Measurements from ENCODE around the gene ABCC6.

Gene ABCC6

DNA sequence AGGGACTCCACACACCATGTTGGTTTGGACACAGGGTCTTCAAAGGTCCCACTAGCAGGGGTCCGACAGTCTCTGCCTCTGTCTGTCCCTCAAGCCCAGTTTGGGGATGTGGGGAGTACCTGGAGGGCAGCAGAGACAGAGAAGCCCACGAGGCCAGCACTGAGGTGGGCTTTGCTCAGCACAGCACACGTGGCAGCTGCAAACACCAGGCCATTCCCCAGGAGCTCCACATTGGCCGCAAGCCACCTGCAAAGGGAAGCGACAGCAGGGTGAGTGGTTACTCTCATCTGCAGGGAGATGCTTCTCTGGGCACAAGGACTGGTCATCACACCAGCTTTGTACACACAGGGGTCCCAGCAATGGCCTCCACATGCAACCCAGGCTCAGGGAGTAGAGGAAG is 62.0 kb downstream of the ABCC6 start:
- H3K9me3 ChIP-seq (ENCODE audit: severe bottlenecking) = peaks cover 6% of the 10 kb centered on the region
- TF ChIP-seq, protein P1, sequence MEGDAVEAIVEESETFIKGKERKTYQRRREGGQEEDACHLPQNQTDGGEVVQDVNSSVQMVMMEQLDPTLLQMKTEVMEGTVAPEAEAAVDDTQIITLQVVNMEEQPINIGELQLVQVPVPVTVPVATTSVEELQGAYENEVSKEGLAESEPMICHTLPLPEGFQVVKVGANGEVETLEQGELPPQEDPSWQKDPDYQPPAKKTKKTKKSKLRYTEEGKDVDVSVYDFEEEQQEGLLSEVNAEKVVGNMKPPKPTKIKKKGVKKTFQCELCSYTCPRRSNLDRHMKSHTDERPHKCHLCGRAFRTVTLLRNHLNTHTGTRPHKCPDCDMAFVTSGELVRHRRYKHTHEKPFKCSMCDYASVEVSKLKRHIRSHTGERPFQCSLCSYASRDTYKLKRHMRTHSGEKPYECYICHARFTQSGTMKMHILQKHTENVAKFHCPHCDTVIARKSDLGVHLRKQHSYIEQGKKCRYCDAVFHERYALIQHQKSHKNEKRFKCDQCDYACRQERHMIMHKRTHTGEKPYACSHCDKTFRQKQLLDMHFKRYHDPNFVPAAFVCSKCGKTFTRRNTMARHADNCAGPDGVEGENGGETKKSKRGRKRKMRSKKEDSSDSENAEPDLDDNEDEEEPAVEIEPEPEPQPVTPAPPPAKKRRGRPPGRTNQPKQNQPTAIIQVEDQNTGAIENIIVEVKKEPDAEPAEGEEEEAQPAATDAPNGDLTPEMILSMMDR (IDR thresholded peaks at IDR 0.05; ENCODE audit: poor library complexity, severe bottlenecking) = no peak
- ATAC-seq (ENCODE audit: low read depth) (no peak), DNase-seq (ENCODE audit: low spot score) (no peak)
- H3K36me3 ChIP-seq (ENCODE audit: low read depth) = no peaks in the 10 kb centered on the region
- no peak overlapping the region for H3K4me3 ChIP-seq (ENCODE audit: severe bottlenecking)
- H3K4me1 ChIP-seq (ENCODE audit: insufficient read depth, poor library complexity, severe bottlenecking) = no peaks in the 10 kb centered on the region
- H3K27me3 ChIP-seq (ENCODE audit: insufficient read depth, poor library complexity, severe bottlenecking) = no peaks in the 10 kb centered on the region
- H3K27ac ChIP-seq (ENCODE audit: poor library complexity, severe bottlenecking) = no peak overlapping the region

DNA sequence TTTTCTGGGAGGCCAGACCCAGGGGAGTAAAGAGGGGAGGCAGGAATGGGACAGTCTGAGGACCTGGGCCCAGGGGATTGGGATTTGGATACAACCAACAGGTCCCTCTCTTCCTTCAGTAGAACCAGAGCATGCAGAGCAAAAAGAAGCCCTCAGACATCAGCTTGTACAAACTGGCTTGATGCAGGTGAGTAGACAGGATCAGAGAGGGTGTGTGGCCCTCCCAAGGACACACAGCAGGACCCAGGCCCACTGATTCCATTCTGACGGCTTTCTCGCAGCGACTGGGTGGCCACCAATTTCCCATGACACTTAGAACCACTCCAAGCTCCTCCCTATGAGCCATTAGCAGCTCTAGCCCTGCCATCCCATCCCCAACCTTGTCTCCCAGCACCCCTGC is 63.6 kb downstream of the ABCC6 start:
- Histone ChIP-seq H3K4me3 (ENCODE audit: severe bottlenecking) (no peak overlapping the region), H3K9me3 (ENCODE audit: severe bottlenecking) (peaks cover 6% of the 10 kb centered on the region), H3K4me1 (ENCODE audit: insufficient read depth, poor library complexity, severe bottlenecking) (no peaks in the 10 kb centered on the region), H3K36me3 (ENCODE audit: low read depth) (no peaks in the 10 kb centered on the region), H3K27me3 (ENCODE audit: insufficient read depth, poor library complexity, severe bottlenecking) (no peaks in the 10 kb centered on the region), H3K27ac (ENCODE audit: poor library complexity, severe bottlenecking) (no peak overlapping the region)
- TF ChIP-seq, protein P1 (IDR thresholded peaks at IDR 0.05; ENCODE audit: poor library complexity, severe bottlenecking) = no peak
- DNase-seq (ENCODE audit: low spot score) = no peak
- no peak for ATAC-seq (ENCODE audit: low read depth)

DNA sequence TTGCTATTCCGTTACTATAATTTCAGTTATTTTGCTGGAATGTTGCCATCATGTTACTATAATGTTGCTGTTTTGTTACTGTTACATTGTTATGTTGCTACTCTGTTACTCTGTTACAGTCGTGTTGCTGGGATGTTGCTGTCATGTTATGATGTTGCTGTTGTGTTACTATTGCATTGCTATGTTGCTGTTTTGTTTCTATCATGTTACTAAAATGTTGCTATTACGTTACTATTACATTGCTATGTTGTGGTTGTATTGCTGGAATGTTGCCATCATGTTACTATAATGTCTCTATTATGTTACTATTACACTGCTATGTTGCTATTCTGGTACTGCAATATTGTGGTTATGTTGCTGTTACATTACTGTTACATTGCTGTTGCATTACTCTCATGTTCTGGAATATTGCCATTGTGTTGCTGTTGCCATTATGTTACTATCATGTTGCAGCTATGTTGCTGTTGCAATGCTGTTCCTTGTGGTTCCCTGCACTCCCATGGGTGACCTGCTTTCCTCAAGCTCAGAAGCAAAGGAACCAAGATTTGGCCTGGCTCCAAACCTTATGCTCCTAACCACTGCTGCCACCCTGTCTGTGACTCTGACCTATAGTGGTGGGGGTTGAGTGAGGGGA is 64.4 kb downstream of the ABCC6 start:
- no peak overlapping the region for H3K27ac ChIP-seq (ENCODE audit: poor library complexity, severe bottlenecking)
- H3K27me3 ChIP-seq (ENCODE audit: insufficient read depth, poor library complexity, severe bottlenecking) = no peaks in the 10 kb centered on the region
- H3K4me3 ChIP-seq (ENCODE audit: severe bottlenecking) = no peak overlapping the region
- no peak for ATAC-seq (ENCODE audit: low read depth)
- no peaks in the 10 kb centered on the region for H3K36me3 ChIP-seq (ENCODE audit: low read depth)
- no peak for DNase-seq (ENCODE audit: low spot score)
- no peaks in the 10 kb centered on the region for H3K4me1 ChIP-seq (ENCODE audit: insufficient read depth, poor library complexity, severe bottlenecking)
- peaks cover 6% of the 10 kb centered on the region for H3K9me3 ChIP-seq (ENCODE audit: severe bottlenecking)
- TF ChIP-seq, protein P1 (IDR thresholded peaks at IDR 0.05; ENCODE audit: poor library complexity, severe bottlenecking) = no peak

DNA sequence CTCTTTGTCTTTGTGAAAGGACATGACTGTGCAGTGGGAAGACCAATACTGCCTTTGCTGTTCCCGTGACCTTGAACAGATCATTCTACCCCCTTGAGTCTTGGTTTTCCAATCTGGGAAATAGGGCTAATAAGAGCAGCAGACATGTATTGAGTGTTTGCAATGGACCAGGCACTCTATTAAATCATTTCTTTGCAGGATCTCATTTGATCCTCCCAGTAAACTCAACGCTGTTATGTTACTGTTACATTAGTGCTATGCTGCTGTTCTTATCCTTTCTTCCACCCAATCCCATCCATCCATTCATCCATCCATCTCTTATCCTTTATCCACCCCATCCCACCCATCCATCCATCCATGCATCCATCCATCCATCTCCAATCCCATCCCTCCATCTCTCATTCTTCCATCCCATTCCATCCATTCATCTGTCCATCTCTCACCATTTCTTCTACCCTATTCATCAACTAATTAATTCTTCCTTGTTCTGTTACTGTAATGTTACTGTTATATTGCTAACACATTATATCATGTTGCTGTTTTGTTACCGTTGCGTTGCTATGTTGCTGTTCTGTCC is 65.1 kb downstream of the ABCC6 start:
- DNase-seq (ENCODE audit: low spot score) (no peak), ATAC-seq (ENCODE audit: low read depth) (no peak)
- Histone ChIP-seq H3K4me3 (ENCODE audit: severe bottlenecking) (no peak overlapping the region), H3K9me3 (ENCODE audit: severe bottlenecking) (peaks cover 6% of the 10 kb centered on the region), H3K36me3 (ENCODE audit: low read depth) (no peaks in the 10 kb centered on the region), H3K27ac (ENCODE audit: poor library complexity, severe bottlenecking) (no peak overlapping the region), H3K4me1 (ENCODE audit: insufficient read depth, poor library complexity, severe bottlenecking) (no peaks in the 10 kb centered on the region), H3K27me3 (ENCODE audit: insufficient read depth, poor library complexity, severe bottlenecking) (no peaks in the 10 kb centered on the region)
- TF ChIP-seq, protein P1 (IDR thresholded peaks at IDR 0.05; ENCODE audit: poor library complexity, severe bottlenecking) = no peak

DNA sequence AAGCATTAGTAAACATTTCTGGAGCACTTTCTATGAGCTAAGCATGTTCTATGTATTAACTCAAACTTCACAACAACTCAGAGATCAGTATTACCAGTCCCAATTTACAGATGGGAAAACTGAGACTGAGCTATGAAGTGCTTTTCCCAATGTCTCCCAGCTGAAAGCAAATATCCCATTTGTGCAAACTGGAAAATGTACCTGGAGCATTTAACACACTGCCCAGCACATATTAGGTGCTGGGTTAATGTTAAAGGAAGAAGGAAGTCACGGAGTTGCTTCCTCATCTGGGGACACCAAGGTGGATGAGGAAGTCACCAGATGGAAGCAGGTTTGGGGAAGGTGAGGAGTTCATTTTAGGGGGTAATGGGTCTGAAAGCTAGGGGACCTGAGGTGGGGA is 66.1 kb downstream of the ABCC6 start:
- Histone ChIP-seq H3K36me3 (ENCODE audit: low read depth) (no peaks in the 10 kb centered on the region), H3K4me3 (ENCODE audit: severe bottlenecking) (no peak overlapping the region), H3K4me1 (ENCODE audit: insufficient read depth, poor library complexity, severe bottlenecking) (no peaks in the 10 kb centered on the region), H3K27me3 (ENCODE audit: insufficient read depth, poor library complexity, severe bottlenecking) (no peaks in the 10 kb centered on the region), H3K9me3 (ENCODE audit: severe bottlenecking) (peaks cover 6% of the 10 kb centered on the region), H3K27ac (ENCODE audit: poor library complexity, severe bottlenecking) (no peak overlapping the region)
- DNase-seq (ENCODE audit: low spot score) (no peak), ATAC-seq (ENCODE audit: low read depth) (no peak)
- TF ChIP-seq, protein P1 (IDR thresholded peaks at IDR 0.05; ENCODE audit: poor library complexity, severe bottlenecking) = no peak
